A172 (cell line): ENCODE measurements around the gene ACBD6. TPM values are rescaled to one million over a fixed set of nuclear protein-coding genes. Genes with fewer than 3 reads are reported as not detected.
A peak's percentile ranks its signal among the peaks of the same experiment; 100 is the strongest.

Experiments
- DNase-seq: peaks from one replicate; pipeline ENCODE4 v3.0.0-alpha.2; 2015; ENCODE audit warnings: low spot score
- total RNA-seq: library from RNA; depleted of rRNA; stranded (reverse); fragments of >200 nt; shearing (Covaris generic); gene quantifications from 2 replicates; pipeline ENCODE4 v1.2.3, GENCODE V29; 2014

ACBD6 gene
- total RNA-seq, 1 experiment from 2014 or later = 140 TPM

GRCh38 chr1:180369061-180369460 is 133.3 kb downstream of the ACBD6 start:
- no peak for DNase-seq

- no peak for DNase-seq
Observed at GRCh38 chr1:180366371-180367068, 135.9 kb downstream of the ACBD6 start.

- DNase-seq = no peak
Observed at GRCh38 chr1:180365039-180365438, 137.3 kb downstream of the ACBD6 start.

- DNase-seq = no peak
Observed at GRCh38 chr1:180363246-180363995, 139.0 kb downstream of the ACBD6 start.

- DNase-seq = peak; percentile 43
Observed at GRCh38 chr1:180360333-180361075, 141.9 kb downstream of the ACBD6 start.

GRCh38 chr1:180358649-180359048 is 143.7 kb downstream of the ACBD6 start:
- DNase-seq = no peak

GRCh38 chr1:180353945-180354344 is 148.4 kb downstream of the ACBD6 start:
- DNase-seq = no peak

- no peak for DNase-seq
Observed at GRCh38 chr1:180352588-180352987, 149.8 kb downstream of the ACBD6 start.

- no peak for DNase-seq
Observed at GRCh38 chr1:180352021-180352420, 150.4 kb downstream of the ACBD6 start.

- DNase-seq = no peak
Observed at GRCh38 chr1:180345148-180345547, 157.2 kb downstream of the ACBD6 start.

GRCh38 chr1:180343921-180344769 is 158.2 kb downstream of the ACBD6 start:
- no peak for DNase-seq

- no peak for DNase-seq
Observed at GRCh38 chr1:180327089-180327488, 175.3 kb downstream of the ACBD6 start.

GRCh38 chr1:180312926-180313325 is 189.5 kb downstream of the ACBD6 start:
- no peak for DNase-seq

- peak; percentile 38 for DNase-seq
Observed at GRCh38 chr1:180311011-180311730, 191.2 kb downstream of the ACBD6 start.

- DNase-seq = no peak
Observed at GRCh38 chr1:180310095-180310494, 192.3 kb downstream of the ACBD6 start.

GRCh38 chr1:180309338-180309737 is 193.0 kb downstream of the ACBD6 start:
- DNase-seq = peak; percentile 58

- DNase-seq = no peak
Observed at GRCh38 chr1:180301135-180301742, 201.1 kb downstream of the ACBD6 start.

GRCh38 chr1:180299479-180300221 is 202.7 kb downstream of the ACBD6 start:
- DNase-seq = no peak

GRCh38 chr1:180295999-180296398 is 206.4 kb downstream of the ACBD6 start:
- no peak for DNase-seq

- DNase-seq = no peak
Observed at GRCh38 chr1:180294711-180295110, 207.7 kb downstream of the ACBD6 start.
